ENCODE data around the gene LCMT1. TPM values are rescaled to one million over a fixed set of nuclear protein-coding genes. Genes with fewer than 3 reads are reported as not detected.

The LCMT1 gene
- total RNA-seq (2011; cell fraction: chromatin; rRNA removed; ENCODE audit: low replicate concordance), result 33.7 and 47.4 TPM in 2 replicates
- 26.7 and 33.5 TPM in 2 replicates for total RNA-seq (2011; cell fraction: nucleolus; rRNA removed)
- 36.5 and 39.2 TPM in 2 replicates for total RNA-seq (2011; cell fraction: nucleoplasm; rRNA removed)
- total RNA-seq (2014; rRNA removed), result 26.2 and 32.3 TPM in 2 replicates
- 20.0 and 21.4 TPM in 2 replicates for total RNA-seq (2014; rRNA removed; fragmentation: Illumina TruSeq; extraction: Trizol)
- total RNA-seq (2015; rRNA removed; fragmentation: Illumina TruSeq; extraction: Trizol), result 20.8 and 21.7 TPM in 2 replicates
- 35.3 and 42.8 TPM in 2 replicates for total RNA-seq (2021)
- polyA plus RNA-seq (2011; rRNA removed), result 29.6 and 31.2 TPM in 2 replicates
- 15.3 and 25.4 TPM in 2 replicates for polyA plus RNA-seq (2011; cell fraction: cytosol; rRNA removed)
- 20.8 and 22.0 TPM in 2 replicates for polyA plus RNA-seq (2011; cell fraction: nucleus; rRNA removed)
- 41.7 and 44.4 TPM in 2 replicates for polyA plus RNA-seq (2012)
- 32.5 and 42.0 TPM in 2 replicates for polyA plus RNA-seq (2014; fragmentation: Illumina TruSeq; extraction: Trizol)
- 10 to 100 TPM; 34.2 to 42.8 TPM for polyA plus RNA-seq (2014; fragmentation: Nextera tagmentation; extraction: Ambion mirVana)
- polyA plus RNA-seq (2014; rRNA removed), result 22.3 and 22.9 TPM in 2 replicates
- 49.2 and 53.4 TPM in 2 replicates for polyA minus RNA-seq (2011; rRNA and poly(A)+ RNA removed)
- polyA minus RNA-seq (2011; cell fraction: cytosol; rRNA and poly(A)+ RNA removed), result 19.9 and 24.8 TPM in 2 replicates
- 11.2 and 25.0 TPM in 2 replicates for polyA minus RNA-seq (2011; cell fraction: nucleus; rRNA and poly(A)+ RNA removed)
- Bru-seq, nascent RNA, result percentile 64 among the genes with signal in this experiment
- percentile 70 among the genes with signal in this experiment for BruChase-seq, experiment 1, labeled RNA remaining after a 2-hour chase
- BruChase-seq, experiment 2, labeled RNA remaining after a 6-hour chase, result percentile 69 among the genes with signal in this experiment
- long read RNA-seq, experiment 1, transcript LCMT1-201 (12 exons, 1,529 nt), result minor isoform, 11 of 142 reads
- long read RNA-seq, experiment 1, transcript LCMT1-203 (11 exons, 1,368 nt), result major isoform, 89 of 142 reads
- long read RNA-seq, experiment 1, partial matches to known transcripts, result 18 of 142 reads
- long read RNA-seq, experiment 1, other reads (novel, unspliced or antisense), result 21 of 142 reads
- long read RNA-seq, experiment 2, partial matches to known transcripts, result 9 of 48 reads
- long read RNA-seq, experiment 2, other reads (novel, unspliced or antisense), result 38 of 48 reads
- long read RNA-seq, experiment 3, transcript LCMT1-201 (12 exons, 1,529 nt), result minor isoform, 7 of 79 reads
- long read RNA-seq, experiment 3, transcript LCMT1-203 (11 exons, 1,368 nt), result major isoform, 51 of 79 reads
- long read RNA-seq, experiment 3, partial matches to known transcripts, result 3 of 79 reads
- long read RNA-seq, experiment 3, other reads (novel, unspliced or antisense), result 15 of 79 reads

DNA sequence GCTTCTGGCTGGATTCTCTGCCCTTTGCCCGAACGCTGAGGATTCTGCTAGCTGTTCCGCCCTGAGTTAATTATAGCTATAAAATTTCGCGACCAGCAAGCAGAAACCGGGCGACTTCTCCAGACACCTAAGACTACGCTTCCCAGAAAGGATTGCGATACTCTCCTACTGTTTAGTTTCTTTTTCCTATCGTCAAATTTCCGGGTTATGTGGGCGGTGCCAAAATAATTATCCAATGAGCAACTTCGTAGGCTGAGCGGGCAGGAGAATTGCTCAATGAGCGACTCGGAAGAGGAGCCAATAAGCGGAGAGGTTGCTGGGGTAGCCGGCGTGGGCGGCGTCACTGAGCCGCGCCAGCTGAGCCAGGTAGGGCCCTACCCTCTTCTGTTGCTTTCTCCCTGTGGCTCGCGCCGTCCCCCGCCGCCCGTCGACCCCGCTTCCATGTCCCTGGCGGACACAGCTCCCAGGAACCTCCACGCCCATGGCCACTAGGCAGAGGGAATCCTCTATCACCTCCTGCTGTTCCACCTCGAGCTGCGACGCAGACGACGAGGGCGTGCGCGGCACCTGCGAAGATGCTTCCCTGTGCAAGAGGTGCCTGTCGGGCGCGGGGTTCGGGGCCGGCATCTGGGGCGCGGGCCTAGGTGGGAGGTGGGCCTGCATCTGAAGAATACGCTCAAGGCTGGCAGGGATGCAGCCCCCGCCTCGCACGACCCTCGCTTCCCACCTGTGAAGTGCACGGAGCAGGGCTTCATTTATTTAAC, at the start of gene LCMT1:
Gene LCMT1, plus strand, starts transcription at position 340 of the 764 bp plus-strand sequence. Its CDS starts 142 bp downstream, at position 482.
- no peaks in the 10 kb centered on the region for H3K27me3 ChIP-seq (ENCODE audit: control insufficient read depth in 2 of 2, insufficient read depth in 2 of 2, low read length in 2 of 2)
- peaks cover 34% of the 10 kb centered on the region for H3K79me2 ChIP-seq (ENCODE audit: control insufficient read depth, insufficient read depth, low read length)
- peak within 1 kb of the TSS; percentile 76 for H3K4me3 ChIP-seq
- ChIA-PET POLR2A (interaction anchor here (0.6 to 1.3 kb wide), 7 partner anchors 32 to 239 kb away, joined by 3 to 5 read pairs (median 3); no protein-coding TSS in a partner anchor), CTCF (ENCODE audit: low intra/inter-chr PET ratio) (interaction anchor here (0.6 kb wide), 1 partner anchor 272 kb away, joined by 4 read pairs; no protein-coding TSS in a partner anchor)
- ATAC-seq, result peak; percentile 88
- intact Hi-C loops (cut with micrococcal nuclease), result loop anchor here (1.0 kb wide), 1 partner anchor 114 kb away; no protein-coding TSS in a partner anchor
- peak within 1 kb of the TSS; percentile 97 for H2AFZ ChIP-seq (ENCODE audit: low read depth, low read length)
- no peaks in the 10 kb centered on the region for H3K9me1 ChIP-seq (ENCODE audit: control insufficient read depth, insufficient read depth, low read length)
- peaks cover 15 to 20% of the 10 kb centered on the region in 2 experiments for H3K4me1 ChIP-seq (replicated peaks in 1 of 2; ENCODE audit: control insufficient read depth in 2 of 2, insufficient read depth in 2 of 2, low read length in 2 of 2)
- FAIRE-seq, result peak; percentile 94
- no peaks in the 10 kb centered on the region for H3K9me3 ChIP-seq (replicated peaks; ENCODE audit: control insufficient read depth, insufficient read depth, low read depth, low read length)
- peak within 1 kb of the TSS; percentile 93 to 95 for H3K9ac ChIP-seq (ENCODE audit: insufficient read depth in 1 of 2, low read depth in 2 of 2, low read length in 2 of 2)
- peak; percentile 94 to 97 (median 96) for DNase-seq (ENCODE audit: extremely low read depth in 1 of 4, low spot score in 3 of 4)
- no TSS peak for BruUV-seq (replicated peaks)
- peak within 1 kb of the TSS; percentile 89 for H3K4me2 ChIP-seq (ENCODE audit: insufficient read depth, low read length)
- WGBS (ENCODE audit: insufficient coverage, low coverage, missing lambda C conversion rate), result under 1% methylated on average over 55 of the region's 55 CpGs
- no peaks in the 10 kb centered on the region for H4K20me1 ChIP-seq (replicated peaks; ENCODE audit: control insufficient read depth, insufficient read depth, low read length)
- peaks cover 7% of the 10 kb centered on the region; the same call in 1 of the 3 replicates for H3K36me3 ChIP-seq (ENCODE audit: control insufficient read depth, insufficient read depth, low read length)
- in situ Hi-C loops (cut with MboI), result no loop called here
- H3K27ac ChIP-seq (ENCODE audit: extremely low read depth, low read depth, low read length), result peak within 1 kb of the TSS; percentile 91
- no peak; the same call in 1 of the 2 replicates for TF ChIP-seq RB1 (IDR thresholded peaks at IDR 0.05; ENCODE audit: low read depth)
- TF ChIP-seq RAD51 (IDR thresholded peaks at IDR 0.05; ENCODE audit: borderline replicate concordance, low read depth), result no peak
- TF ChIP-seq EP400 (IDR thresholded peaks at IDR 0.05), result peak; percentile 66
- TF ChIP-seq TCF3 (CRISPR knock-in tag; IDR thresholded peaks at IDR 0.05), result no peak
- no peak for TF ChIP-seq ZKSCAN1 (IDR thresholded peaks at IDR 0.05; ENCODE audit: low read depth, low read length)
- TF ChIP-seq HDGF (IDR thresholded peaks at IDR 0.05), result no peak
- TF ChIP-seq E2F6 (IDR thresholded peaks at IDR 0.05; ENCODE audit: borderline replicate concordance in 1 of 2, extremely low read depth in 1 of 2, insufficient read depth in 1 of 2, insufficient read length in 1 of 2, low read depth in 1 of 2, low read length in 1 of 2, poor library complexity in 1 of 2, severe bottlenecking in 1 of 2), result peak in 1 of 2 experiments; percentile 75
- TF ChIP-seq ZNF518B (CRISPR knock-in tag; IDR thresholded peaks at IDR 0.05), result no peak

Data from K562 (cell line).